OCI-LY7 (cell line): ENCODE data around the gene P2RY1. TPM values are rescaled to one million over a fixed set of nuclear protein-coding genes. Genes with fewer than 3 reads are reported as not detected.
"Not testable (repeated sequence)": the region's sequence is repeated elsewhere in the genome, so short reads cannot be mapped to it uniquely, and the experiment has no call there.

Experiments used
- BruUV-seq: library from RNA; stranded (reverse); fragments of 400-500 nt; replicated peaks from 2 replicates; lab custom pipeline; 2021; lab: Mats Ljungman, UMichigan
- CTCF ChIA-PET: fragments of 300-600 bp; sonication (Branson Sonifier 250); formaldehyde crosslinking; loops from one replicate; lab custom pipeline; 2022; ENCODE audit warnings: antibody characterized with exemption; ENCODE audit not compliant: unreplicated experiment; lab: Charles Lee
- POLR2A ChIA-PET: fragments of 300-600 bp; sonication (Branson Sonifier 250); formaldehyde crosslinking; loops from one replicate; lab custom pipeline; 2022; ENCODE audit warnings: antibody characterized with exemption; lab: Charles Lee
- DNase-seq: peaks from one replicate; pipeline ENCODE4 v3.0.0-alpha.2; 2015; ENCODE audit warnings: low spot score
- H2AFZ ChIP-seq: fragments of 200-600 bp; sonication (generic), shearing (Covaris generic); 2 replicates; pipeline ENCODE4 v1.6.1; 2014; ENCODE audit warnings: mild to moderate bottlenecking, antibody characterized with exemption, low read length, moderate library complexity
- H3K27ac ChIP-seq: fragments of 200-600 bp; sonication (generic); 2 replicates; pipeline ENCODE4 v1.5.1; 2014; ENCODE audit warnings: mixed run types, low read depth, mild to moderate bottlenecking, moderate library complexity, low read length, inconsistent platforms; ENCODE audit not compliant: poor library complexity, severe bottlenecking
- H3K36me3 ChIP-seq: fragments of 200-600 bp; sonication (generic); 2 replicates; pipeline ENCODE4 v1.6.1; 2014; ENCODE audit warnings: mild to moderate bottlenecking, antibody characterized with exemption, low read length, moderate library complexity, mixed read lengths; ENCODE audit not compliant: insufficient read depth
- H3K4me1 ChIP-seq: fragments of 200-600 bp; sonication (generic); 2 replicates; pipeline ENCODE4 v1.5.1; 2014; ENCODE audit warnings: mild to moderate bottlenecking, low read length; ENCODE audit not compliant: insufficient read depth, poor library complexity, severe bottlenecking
- H3K4me2 ChIP-seq: fragments of 200-600 bp; sonication (generic); 2 replicates; pipeline ENCODE4 v1.6.1; 2014; ENCODE audit warnings: mild to moderate bottlenecking, low read length
- H3K4me3 ChIP-seq: fragments of 200-600 bp; sonication (generic); 2 replicates; pipeline ENCODE4 v1.5.1; 2014; ENCODE audit warnings: mild to moderate bottlenecking, low read depth, low read length; ENCODE audit not compliant: poor library complexity, severe bottlenecking
- H3K79me2 ChIP-seq: fragments of 200-600 bp; sonication (generic); 2 replicates; pipeline ENCODE4 v1.6.1; 2016; ENCODE audit warnings: low read depth, mild to moderate bottlenecking, low read length, moderate library complexity, mixed read lengths; ENCODE audit not compliant: insufficient read depth
- H3K9me2 ChIP-seq: fragments of 200-600 bp; sonication (generic); 2 replicates; pipeline ENCODE4 v1.6.1; 2016; ENCODE audit warnings: mild to moderate bottlenecking, low read length, mixed read lengths; ENCODE audit not compliant: insufficient read depth
- H3K9me3 ChIP-seq: fragments of 200-600 bp; sonication (generic); 2 replicates; pipeline ENCODE4 v1.6.1; 2014; ENCODE audit warnings: mild to moderate bottlenecking, mixed run types, low read length, mixed read lengths
- H4K20me1 ChIP-seq: fragments of 200-600 bp; sonication (generic); 2 replicates; pipeline ENCODE4 v1.6.1; 2014; ENCODE audit warnings: mild to moderate bottlenecking, antibody characterized with exemption, low read length, moderate library complexity, mixed read lengths; ENCODE audit not compliant: insufficient read depth
- EZH2phosphoT487 ChIP-seq: fragments of 200-600 bp; sonication (generic); IDR thresholded peaks from 2 replicates; pipeline ENCODE4 v1.6.1; 2018; ENCODE audit warnings: low read depth, borderline replicate concordance, mild to moderate bottlenecking, mixed run types, antibody characterized with exemption, low read length, moderate library complexity, mixed read lengths
- intact Hi-C: fragments of 100-400 bp; cut with micrococcal nuclease; formaldehyde crosslinking; loops from one replicate; pipeline ENCODE4 v1.10.0; 2022; ENCODE audit not compliant: unreplicated experiment
- total RNA-seq, 2 experiments: library from RNA; depleted of rRNA in 1 of 2; stranded (reverse); fragments of >200 nt in 1 of 2; shearing (Covaris generic) in 1 of 2; gene quantifications; 2 replicates each; pipeline ENCODE4 v1.2.3, GENCODE V29; 2014 to 2022
- TF ChIP-seq, protein P1 (sequence below): fragments of 200-600 bp; sonication (generic); conservative IDR thresholded peaks from 2 replicates; pipeline ENCODE4 v1.5.1; 2014; ENCODE audit warnings: mild to moderate bottlenecking, antibody characterized with exemption, low read length, moderate library complexity, mixed read lengths

The P2RY1 gene
- total RNA-seq, 2 experiments from 2014 or later: not detected

DNA sequence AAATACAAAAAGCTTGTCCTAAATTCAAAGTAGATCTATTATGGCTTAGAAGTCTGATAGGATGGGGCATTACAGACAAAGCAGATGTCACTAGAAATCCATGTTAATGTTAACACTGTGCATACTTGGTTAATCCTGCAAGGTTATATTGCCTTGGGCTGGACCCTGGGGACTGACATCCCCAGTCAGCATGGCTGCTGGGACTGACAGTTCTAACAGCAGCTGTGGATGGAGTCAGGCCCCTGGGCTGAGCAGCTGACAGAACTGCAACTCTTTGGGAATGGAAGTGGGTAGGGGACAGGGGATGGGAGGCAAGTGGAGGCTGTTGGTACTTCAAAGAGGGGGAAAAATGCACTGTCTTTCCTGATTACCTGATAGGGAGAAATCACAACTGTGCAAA lies 7.5 kb downstream of the P2RY1 start:
- Histone ChIP-seq H3K4me3 (no peak overlapping the region), H3K27ac (no peak overlapping the region), H3K9me2 (no peaks in the 10 kb centered on the region), H3K4me1 (no peaks in the 10 kb centered on the region), H3K36me3 (no peaks in the 10 kb centered on the region), H4K20me1 (no peaks in the 10 kb centered on the region), H3K79me2 (no peaks in the 10 kb centered on the region), H3K4me2 (no peak overlapping the region), H2AFZ (no peak overlapping the region), H3K9me3 (no peaks in the 10 kb centered on the region)
- POLR2A ChIA-PET: no interaction called here
- intact Hi-C loops: no loop called here
- DNase-seq: no peak
- no TSS peak for BruUV-seq
- no peak for TF ChIP-seq EZH2phosphoT487
- TF ChIP-seq, protein P1, sequence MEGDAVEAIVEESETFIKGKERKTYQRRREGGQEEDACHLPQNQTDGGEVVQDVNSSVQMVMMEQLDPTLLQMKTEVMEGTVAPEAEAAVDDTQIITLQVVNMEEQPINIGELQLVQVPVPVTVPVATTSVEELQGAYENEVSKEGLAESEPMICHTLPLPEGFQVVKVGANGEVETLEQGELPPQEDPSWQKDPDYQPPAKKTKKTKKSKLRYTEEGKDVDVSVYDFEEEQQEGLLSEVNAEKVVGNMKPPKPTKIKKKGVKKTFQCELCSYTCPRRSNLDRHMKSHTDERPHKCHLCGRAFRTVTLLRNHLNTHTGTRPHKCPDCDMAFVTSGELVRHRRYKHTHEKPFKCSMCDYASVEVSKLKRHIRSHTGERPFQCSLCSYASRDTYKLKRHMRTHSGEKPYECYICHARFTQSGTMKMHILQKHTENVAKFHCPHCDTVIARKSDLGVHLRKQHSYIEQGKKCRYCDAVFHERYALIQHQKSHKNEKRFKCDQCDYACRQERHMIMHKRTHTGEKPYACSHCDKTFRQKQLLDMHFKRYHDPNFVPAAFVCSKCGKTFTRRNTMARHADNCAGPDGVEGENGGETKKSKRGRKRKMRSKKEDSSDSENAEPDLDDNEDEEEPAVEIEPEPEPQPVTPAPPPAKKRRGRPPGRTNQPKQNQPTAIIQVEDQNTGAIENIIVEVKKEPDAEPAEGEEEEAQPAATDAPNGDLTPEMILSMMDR: no peak
- CTCF ChIA-PET: no interaction called here

GRCh38 chr3:152843955-152844354 lies 9.0 kb downstream of the P2RY1 start:
- no peak overlapping the region for H3K4me2 ChIP-seq
- ChIA-PET CTCF (no interaction called here), POLR2A (interaction anchor here (1.1 kb wide), 1 partner anchor 61 kb away, joined by 3 read pairs; no protein-coding TSS in a partner anchor)
- no peak for DNase-seq
- H3K4me3 ChIP-seq: no peak overlapping the region
- intact Hi-C loops: no loop called here
- no peaks in the 10 kb centered on the region for H3K4me1 ChIP-seq
- H4K20me1 ChIP-seq: no peaks in the 10 kb centered on the region
- no peak overlapping the region for H3K27ac ChIP-seq
- H2AFZ ChIP-seq: no peak overlapping the region
- H3K79me2 ChIP-seq: no peaks in the 10 kb centered on the region
- no peaks in the 10 kb centered on the region for H3K9me3 ChIP-seq
- BruUV-seq: no TSS peak
- no peak for TF ChIP-seq EZH2phosphoT487
- TF ChIP-seq, protein P1: no peak
- H3K36me3 ChIP-seq: no peaks in the 10 kb centered on the region
- H3K9me2 ChIP-seq: no peaks in the 10 kb centered on the region

GRCh38 chr3:152846572-152847202 lies 11.8 kb downstream of the P2RY1 start:
- CTCF ChIA-PET: not testable (repeated sequence)

GRCh38 chr3:152847599-152847998 lies 12.7 kb downstream of the P2RY1 start:
- H3K4me3 ChIP-seq, H3K79me2 ChIP-seq, H2AFZ ChIP-seq, CTCF ChIA-PET, H3K4me2 ChIP-seq, H3K4me1 ChIP-seq, intact Hi-C loops, H3K9me2 ChIP-seq, H3K27ac ChIP-seq, H4K20me1 ChIP-seq, H3K36me3 ChIP-seq, H3K9me3 ChIP-seq, POLR2A ChIA-PET, DNase-seq, BruUV-seq: not testable (repeated sequence)

More at GRCh38 chr3:152846572-152847202, 11.8 kb downstream of the P2RY1 start:
- H2AFZ ChIP-seq, H3K27ac ChIP-seq, POLR2A ChIA-PET, H3K79me2 ChIP-seq, H3K36me3 ChIP-seq, BruUV-seq, intact Hi-C loops, H3K4me1 ChIP-seq, H3K9me3 ChIP-seq, DNase-seq, H4K20me1 ChIP-seq, H3K9me2 ChIP-seq, H3K4me3 ChIP-seq, H3K4me2 ChIP-seq: not testable (repeated sequence)
